Fibroblast of skin of right biceps (primary cell): ENCODE measurements around the gene SETMAR.

Experiments
- DNase-seq: peaks from one replicate; pipeline ENCODE4 v3.0.0-alpha.2; 2013

The SETMAR gene

GRCh38 chr3:4355401-4356219 lies 52.4 kb downstream of the SETMAR start:
- no peak for DNase-seq

GRCh38 chr3:4356220-4356540 lies 53.0 kb downstream of the SETMAR start:
- DNase-seq = no peak

GRCh38 chr3:4356546-4357410 lies 53.6 kb downstream of the SETMAR start:
- no peak for DNase-seq

- no peak for DNase-seq
Measured at GRCh38 chr3:4358273-4358672, 55.1 kb downstream of the SETMAR start.

- no peak for DNase-seq
Measured at GRCh38 chr3:4359805-4360502, 56.8 kb downstream of the SETMAR start.

- DNase-seq = no peak
Measured at GRCh38 chr3:4360817-4361216, 57.6 kb downstream of the SETMAR start.

GRCh38 chr3:4362523-4362922 lies 59.4 kb downstream of the SETMAR start:
- no peak for DNase-seq
